CD4-positive, alpha-beta T cell (primary cell): Measurements from ENCODE around the gene LBX2. TPM values are rescaled to one million over a fixed set of nuclear protein-coding genes. Genes with fewer than 3 reads are reported as not detected.

ENCODE experiments used
- ATAC-seq: fragments of 200-7000 bp; cut with Tn5 transposase; one replicate; pipeline ENCODE4 v1.10.0; 2022; ENCODE audit warnings: mild to moderate bottlenecking; ENCODE audit not compliant: poor library complexity
- CTCF ChIA-PET: fragments of 350-600 bp; sonication (Branson Sonifier 250); formaldehyde crosslinking; loops from one replicate; lab custom pipeline; 2021; ENCODE audit warnings: antibody characterized with exemption, inconsistent platforms; lab: Charles Lee
- POLR2A ChIA-PET: fragments of 350-600 bp; sonication (Branson Sonifier 250); formaldehyde crosslinking; loops from one replicate; lab custom pipeline; 2021; ENCODE audit warnings: antibody characterized with exemption, inconsistent platforms; lab: Charles Lee
- DNase-seq, 14 experiments: peaks; one replicate each; pipeline ENCODE4 v3.0.0-alpha.2; 2013 to 2020; ENCODE audit warnings: mixed read lengths in 2 of 14
- H3K27ac ChIP-seq, 2 donors: one replicate each; pipeline versions ENCODE4 v1.5.1 to v1.7.0; 2013; ENCODE audit warnings: low read length in 2 of 2, low read depth in 1 of 2, mild to moderate bottlenecking in 1 of 2
- H3K27me3 ChIP-seq, 2 experiments: 1 replicate in 1 of 2; 2 replicates in 1 of 2; pipeline versions ENCODE4 v1.6.1 to v1.7.0; 2013; ENCODE audit warnings: low read length in 2 of 2, control low read depth in 1 of 2, mild to moderate bottlenecking in 1 of 2, moderate library complexity in 1 of 2; ENCODE audit not compliant: insufficient read depth in 2 of 2, control insufficient read depth in 1 of 2
- H3K36me3 ChIP-seq: one replicate; pipeline ENCODE4 v1.6.1; 2013; ENCODE audit warnings: low read length, control low read depth; ENCODE audit not compliant: insufficient read depth
- H3K4me1 ChIP-seq: one replicate; pipeline ENCODE4 v1.6.1; 2013; ENCODE audit warnings: low read length, control low read depth; ENCODE audit not compliant: insufficient read depth
- H3K4me3 ChIP-seq: one replicate; pipeline ENCODE4 v1.5.1; 2013; ENCODE audit warnings: mild to moderate bottlenecking, low read length, moderate library complexity
- H3K9me3 ChIP-seq, 2 experiments: 1 replicate in 1 of 2; 2 replicates in 1 of 2; pipeline versions ENCODE4 v1.6.1 to v1.7.0; 2013; ENCODE audit warnings: low read length in 2 of 2, mild to moderate bottlenecking in 2 of 2, control low read depth in 1 of 2, moderate library complexity in 1 of 2; ENCODE audit not compliant: control insufficient read depth in 1 of 2, insufficient read depth in 1 of 2
- H3K27ac Mint-ChIP-seq: one replicate; pipeline ENCODE4 v1.8.0; 2020; ENCODE audit warnings: mixed read lengths
- H3K27me3 Mint-ChIP-seq: one replicate; pipeline ENCODE4 v1.8.0; 2021; ENCODE audit warnings: mixed read lengths
- H3K36me3 Mint-ChIP-seq: one replicate; pipeline ENCODE4 v1.8.0; 2021; ENCODE audit warnings: low read depth, mixed read lengths
- H3K4me1 Mint-ChIP-seq: one replicate; pipeline ENCODE4 v1.8.0; 2021; ENCODE audit warnings: low read depth, mixed read lengths
- H3K4me3 Mint-ChIP-seq: one replicate; pipeline ENCODE4 v1.8.0; 2020; ENCODE audit warnings: mild to moderate bottlenecking, mixed read lengths
- H3K9me3 Mint-ChIP-seq: one replicate; pipeline ENCODE4 v1.8.0; 2020; ENCODE audit warnings: mixed read lengths
- CTCF ChIP-seq: fragments of 200-600 bp; IDR thresholded peaks from one replicate; pipeline ENCODE4 v1.8.0; 2022; ENCODE audit warnings: antibody characterized with exemption, mild to moderate bottlenecking
- intact Hi-C, 2 experiments: fragments of 100-400 bp; cut with DNase I in 1 of 2; cut with micrococcal nuclease in 1 of 2; formaldehyde crosslinking; loops; one replicate each; pipeline versions ENCODE4 v1.15.1 to v1.9.0; 2023 to 2025; cut with DNase I, micrococcal nuclease
- total RNA-seq, 174 experiments: library from RNA in 2 of 174; stranded (reverse) in 2 of 174; gene quantifications; one replicate each; pipeline ENCODE4 v1.2.3 and lab custom pipeline; 2021 to 2026

The LBX2 gene
- total RNA-seq, 2 experiments from 2014 or later, result not detected

DNA sequence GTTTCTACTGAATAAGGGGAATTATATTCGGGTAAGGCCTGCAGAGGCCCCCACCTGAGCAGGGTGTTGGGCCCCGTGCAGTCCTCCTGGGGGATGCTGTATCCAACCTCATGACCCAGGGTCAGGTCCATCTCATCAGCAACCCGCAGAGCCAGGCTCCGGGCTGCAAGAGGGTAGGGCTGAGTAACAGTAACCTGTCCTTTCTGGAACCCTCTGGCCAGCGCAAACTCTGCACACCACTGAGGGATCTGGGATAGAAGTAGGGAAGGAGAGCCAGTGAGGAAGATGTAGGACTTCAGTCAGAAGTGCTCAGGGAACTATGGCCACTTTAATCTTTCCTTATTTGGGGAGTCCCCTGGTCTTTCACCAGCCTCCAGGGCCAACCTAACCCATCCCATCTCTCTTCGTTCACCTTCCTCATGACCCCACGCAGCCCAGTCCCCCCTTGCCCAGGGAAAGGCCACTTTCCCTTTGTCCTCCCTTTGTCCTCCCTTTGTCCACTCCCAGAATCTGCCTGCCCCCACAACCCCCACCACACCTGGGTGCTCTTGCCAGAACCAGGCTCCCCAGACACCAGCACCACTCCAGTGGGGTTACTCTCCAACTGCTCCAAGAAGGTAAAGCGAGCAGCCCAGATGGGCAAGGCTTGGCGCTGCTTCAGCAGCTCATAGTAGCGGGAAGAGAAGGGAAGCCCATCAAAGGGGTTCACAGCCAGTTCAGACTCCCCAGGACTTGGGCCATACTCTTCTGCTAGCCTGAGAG is 25.7 kb upstream of the LBX2 start:
- peaks cover 44% of the 10 kb centered on the region for H3K36me3 Mint-ChIP-seq
- Histone ChIP-seq H3K27me3 (peaks cover 7% of the 10 kb centered on the region in 2 experiments), H3K4me1 (peaks cover 18% of the 10 kb centered on the region), H3K27ac (no peak overlapping the region), H3K4me3 (no peak overlapping the region), H3K9me3 (peaks cover 0 to 6% of the 10 kb centered on the region in 2 experiments), H3K36me3 (peaks cover 29% of the 10 kb centered on the region)
- intact Hi-C loops, result no loop called here
- POLR2A ChIA-PET, result interaction anchor here (1.9 kb wide), 1 partner anchor 9 kb away, joined by 5 read pairs; no protein-coding TSS in a partner anchor
- no peak for DNase-seq
- TF ChIP-seq CTCF, result no peak
- no peak overlapping the region for H3K4me3 Mint-ChIP-seq
- peaks cover 22% of the 10 kb centered on the region for H3K4me1 Mint-ChIP-seq
- H3K9me3 Mint-ChIP-seq, result no peaks in the 10 kb centered on the region
- no peak overlapping the region for H3K27ac Mint-ChIP-seq
- CTCF ChIA-PET, result no interaction called here
- peaks cover 25% of the 10 kb centered on the region for H3K27me3 Mint-ChIP-seq
- ATAC-seq, result no peak

DNA sequence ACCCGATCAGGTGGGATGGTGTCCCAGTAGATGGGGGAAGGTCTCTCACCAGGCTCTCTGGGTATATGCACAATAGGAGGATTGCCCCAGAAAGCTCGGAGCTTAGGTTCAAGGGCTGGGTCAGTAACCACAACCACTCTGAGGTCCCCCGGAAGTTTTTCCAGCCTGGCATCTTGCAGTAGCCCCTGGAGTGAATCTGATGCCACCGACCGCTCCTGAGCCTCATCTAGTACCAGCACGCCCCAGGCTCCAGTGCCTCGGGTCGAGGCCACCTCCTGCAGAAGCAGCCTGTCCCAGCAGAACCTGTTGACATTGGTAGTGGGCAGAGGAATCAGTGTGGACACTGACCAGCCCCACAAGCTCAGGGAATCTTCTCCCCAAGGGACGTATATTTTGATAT is 24.6 kb upstream of the LBX2 start:
- POLR2A ChIA-PET, result interaction anchor here (0.9 kb wide), 1 partner anchor 17 kb away, joined by 3 read pairs; the partner anchor contains the start of gene PCGF1
- CTCF ChIA-PET, result interaction anchor here (1.0 kb wide), 1 partner anchor 41 kb away, joined by 3 read pairs; the partner anchor contains the start of genes CCDC142 and TTC31
- Mint-ChIP-seq H3K4me3 (no peak overlapping the region), H3K36me3 (peaks cover 40% of the 10 kb centered on the region), H3K27ac (no peak overlapping the region), H3K4me1 (peaks cover 21% of the 10 kb centered on the region), H3K9me3 (no peaks in the 10 kb centered on the region), H3K27me3 (peaks cover 36% of the 10 kb centered on the region)
- no peak for TF ChIP-seq CTCF
- Histone ChIP-seq H3K4me3 (no peak overlapping the region), H3K36me3 (peaks cover 29% of the 10 kb centered on the region), H3K9me3 (peaks cover 0 to 6% of the 10 kb centered on the region in 2 experiments), H3K4me1 (peaks cover 15% of the 10 kb centered on the region), H3K27ac (no peak overlapping the region), H3K27me3 (peaks cover 16 to 18% of the 10 kb centered on the region in 2 experiments)
- ATAC-seq (no peak), DNase-seq (no peak)
- intact Hi-C loops, result no loop called here

DNA sequence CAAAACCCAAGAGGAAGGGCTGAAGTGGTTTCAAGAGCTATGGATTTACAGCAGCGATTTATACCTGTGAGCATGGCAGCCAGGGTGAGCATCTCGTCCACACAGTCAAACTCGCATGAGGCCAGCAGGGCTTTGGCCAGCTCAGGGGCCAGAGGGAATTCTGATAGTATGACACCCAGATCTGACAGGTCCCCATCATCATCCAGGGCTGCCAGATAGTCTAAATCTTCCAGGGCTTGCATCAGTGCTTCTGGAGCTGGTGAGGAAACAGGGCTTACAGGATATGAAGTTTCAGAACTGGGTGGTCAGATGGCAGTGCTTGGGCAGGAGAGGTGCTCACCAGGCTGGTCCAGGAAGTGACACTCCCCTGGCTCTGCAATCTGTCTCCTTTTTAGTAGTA is 23.1 kb upstream of the LBX2 start:
- H3K36me3 Mint-ChIP-seq, result peaks cover 25% of the 10 kb centered on the region
- CTCF ChIA-PET, result no interaction called here
- Histone ChIP-seq H3K4me1 (peaks cover 5% of the 10 kb centered on the region), H3K36me3 (peaks cover 19% of the 10 kb centered on the region), H3K27me3 (peaks cover 29 to 33% of the 10 kb centered on the region in 2 experiments), H3K9me3 (peaks cover 0 to 6% of the 10 kb centered on the region in 2 experiments), H3K27ac (no peak overlapping the region), H3K4me3 (no peak overlapping the region)
- no peak overlapping the region for H3K27ac Mint-ChIP-seq
- no peak for TF ChIP-seq CTCF
- no peaks in the 10 kb centered on the region for H3K9me3 Mint-ChIP-seq
- intact Hi-C loops, result no loop called here
- H3K4me3 Mint-ChIP-seq, result no peak overlapping the region
- peaks cover 51% of the 10 kb centered on the region for H3K27me3 Mint-ChIP-seq
- DNase-seq (no peak), ATAC-seq (no peak)
- POLR2A ChIA-PET, result no interaction called here
- peaks cover 6% of the 10 kb centered on the region for H3K4me1 Mint-ChIP-seq
